NT2/D1 (cell line): ENCODE measurements around the gene FGD5.
"Not testable (repeated sequence)": the region's sequence is repeated elsewhere in the genome, so short reads cannot be mapped to it uniquely, and the experiment has no call there.

ENCODE experiments used
- DNase-seq: peaks from one replicate; pipeline ENCODE4 v3.0.0-alpha.2; 2011; ENCODE audit warnings: low read depth, low spot score
- H3K27me3 ChIP-seq: 2 replicates; pipeline ENCODE4 v1.6.0; 2011; ENCODE audit warnings: mild to moderate bottlenecking; ENCODE audit not compliant: insufficient read length, insufficient read depth
- H3K36me3 ChIP-seq: 2 replicates; pipeline ENCODE4 v1.6.1; 2011; ENCODE audit warnings: mild to moderate bottlenecking, low read length, mixed read lengths; ENCODE audit not compliant: insufficient read depth, insufficient read length
- H3K4me1 ChIP-seq: 2 replicates; pipeline ENCODE4 v1.5.1; 2011; ENCODE audit not compliant: insufficient read depth, insufficient read length
- H3K4me3 ChIP-seq: 2 replicates; pipeline ENCODE4 v1.5.1; 2011; ENCODE audit warnings: low read depth; ENCODE audit not compliant: insufficient read length
- H3K9ac ChIP-seq: 2 replicates; pipeline ENCODE4 v1.6.0; 2011; ENCODE audit warnings: low read depth; ENCODE audit not compliant: insufficient read length
- H3K9me3 ChIP-seq: 2 replicates; pipeline ENCODE4 v1.5.1; 2011; ENCODE audit warnings: mild to moderate bottlenecking, low read length; ENCODE audit not compliant: insufficient read depth
- SUZ12 ChIP-seq: IDR thresholded peaks from 2 replicates; pipeline ENCODE4 v1.6.1; 2011; ENCODE audit not compliant: insufficient read length, insufficient read depth; ENCODE audit errors: extremely low read depth
- YY1 ChIP-seq: IDR thresholded peaks from 2 replicates; pipeline ENCODE4 v1.6.1; 2011; ENCODE audit not compliant: insufficient read length, insufficient read depth
- ZNF274 ChIP-seq: IDR thresholded peaks from 2 replicates; pipeline ENCODE4 v1.6.1; 2011; ENCODE audit warnings: mild to moderate bottlenecking, low read depth, low read length

Gene FGD5

DNA sequence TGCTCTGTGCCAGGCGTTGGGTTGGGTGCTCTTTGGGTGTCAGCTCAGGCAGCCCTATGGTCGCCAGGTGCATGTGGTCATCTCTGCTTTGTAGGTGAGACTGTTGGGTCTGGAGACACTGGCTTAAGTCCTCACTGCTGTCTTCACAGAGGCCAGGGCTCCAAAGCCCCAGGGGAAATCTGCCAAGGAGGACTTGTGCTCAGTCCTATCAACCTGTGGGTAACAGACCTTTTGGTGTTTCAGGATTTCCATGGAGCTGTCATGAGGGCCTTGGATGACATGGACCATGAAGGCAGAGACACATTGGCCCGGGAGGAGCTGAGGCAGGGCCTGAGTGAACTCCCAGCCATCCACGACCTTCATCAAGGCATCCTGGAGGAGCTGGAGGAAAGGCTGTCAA lies 78.5 kb downstream of the FGD5 start:
- H3K4me1 ChIP-seq, result peaks cover 15% of the 10 kb centered on the region
- no peaks in the 10 kb centered on the region for H3K27me3 ChIP-seq
- H3K9ac ChIP-seq, result no peak overlapping the region
- H3K9me3 ChIP-seq, result no peaks in the 10 kb centered on the region
- H3K4me3 ChIP-seq, result no peak overlapping the region
- no peak for TF ChIP-seq SUZ12
- TF ChIP-seq ZNF274, result no peak
- no peak for TF ChIP-seq YY1
- DNase-seq, result no peak
- peaks cover 37% of the 10 kb centered on the region for H3K36me3 ChIP-seq

DNA sequence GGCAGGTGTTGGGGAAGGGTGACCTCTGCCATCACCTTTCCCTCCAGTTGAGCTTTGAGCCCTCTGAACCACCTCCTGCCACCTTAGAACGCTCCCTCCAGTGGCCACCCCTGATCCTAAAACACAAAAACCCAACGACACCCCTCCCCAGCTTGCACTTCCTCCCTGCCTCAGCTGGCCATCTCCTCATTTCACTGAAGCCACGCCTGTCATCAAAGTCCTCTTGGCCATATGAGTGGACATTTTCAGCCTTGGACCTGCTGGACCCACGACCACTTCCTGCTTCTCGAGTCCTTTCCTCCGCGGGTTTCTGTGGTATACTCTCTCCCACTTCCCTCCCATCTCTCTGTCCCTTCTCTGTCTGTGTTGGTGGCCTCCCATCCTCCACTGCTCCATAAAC lies 80.2 kb downstream of the FGD5 start:
- Histone ChIP-seq H3K27me3 (no peaks in the 10 kb centered on the region), H3K9ac (no peak overlapping the region), H3K36me3 (peaks cover 45% of the 10 kb centered on the region), H3K4me3 (no peak overlapping the region), H3K4me1 (peaks cover 15% of the 10 kb centered on the region), H3K9me3 (no peaks in the 10 kb centered on the region)
- TF ChIP-seq YY1 (no peak), ZNF274 (no peak), SUZ12 (no peak)
- no peak for DNase-seq

DNA sequence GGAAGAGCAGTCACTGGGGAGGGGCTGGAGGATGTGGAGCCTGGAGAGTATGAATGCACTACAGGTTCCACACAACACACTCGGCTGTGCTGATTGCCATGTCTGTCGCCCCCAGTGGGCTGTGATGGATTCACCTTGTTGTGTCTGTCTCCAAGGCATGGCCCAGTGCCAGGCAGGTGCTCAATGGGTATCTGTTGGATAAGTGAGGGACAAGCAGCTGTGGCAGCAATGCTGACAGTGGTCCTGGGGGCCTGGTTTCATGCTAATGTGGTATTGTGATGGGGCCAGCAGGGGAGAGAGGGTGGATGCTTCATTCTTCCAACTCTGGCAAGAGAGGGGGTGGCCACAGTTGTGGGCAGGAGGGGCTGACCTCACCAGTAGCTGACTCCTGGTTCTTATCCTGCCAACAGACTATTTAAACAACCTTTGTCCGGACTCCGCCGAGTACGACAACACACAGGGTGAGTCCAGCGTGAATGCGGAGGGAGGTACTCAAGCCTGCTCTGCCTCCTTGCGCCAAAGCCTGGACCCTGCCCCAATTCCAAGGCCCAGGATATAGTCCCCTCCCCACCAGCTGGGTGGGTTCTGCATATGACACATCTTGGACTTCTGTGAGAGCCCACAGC lies 81.3 kb downstream of the FGD5 start:
- peaks cover 15% of the 10 kb centered on the region for H3K4me1 ChIP-seq

DNA sequence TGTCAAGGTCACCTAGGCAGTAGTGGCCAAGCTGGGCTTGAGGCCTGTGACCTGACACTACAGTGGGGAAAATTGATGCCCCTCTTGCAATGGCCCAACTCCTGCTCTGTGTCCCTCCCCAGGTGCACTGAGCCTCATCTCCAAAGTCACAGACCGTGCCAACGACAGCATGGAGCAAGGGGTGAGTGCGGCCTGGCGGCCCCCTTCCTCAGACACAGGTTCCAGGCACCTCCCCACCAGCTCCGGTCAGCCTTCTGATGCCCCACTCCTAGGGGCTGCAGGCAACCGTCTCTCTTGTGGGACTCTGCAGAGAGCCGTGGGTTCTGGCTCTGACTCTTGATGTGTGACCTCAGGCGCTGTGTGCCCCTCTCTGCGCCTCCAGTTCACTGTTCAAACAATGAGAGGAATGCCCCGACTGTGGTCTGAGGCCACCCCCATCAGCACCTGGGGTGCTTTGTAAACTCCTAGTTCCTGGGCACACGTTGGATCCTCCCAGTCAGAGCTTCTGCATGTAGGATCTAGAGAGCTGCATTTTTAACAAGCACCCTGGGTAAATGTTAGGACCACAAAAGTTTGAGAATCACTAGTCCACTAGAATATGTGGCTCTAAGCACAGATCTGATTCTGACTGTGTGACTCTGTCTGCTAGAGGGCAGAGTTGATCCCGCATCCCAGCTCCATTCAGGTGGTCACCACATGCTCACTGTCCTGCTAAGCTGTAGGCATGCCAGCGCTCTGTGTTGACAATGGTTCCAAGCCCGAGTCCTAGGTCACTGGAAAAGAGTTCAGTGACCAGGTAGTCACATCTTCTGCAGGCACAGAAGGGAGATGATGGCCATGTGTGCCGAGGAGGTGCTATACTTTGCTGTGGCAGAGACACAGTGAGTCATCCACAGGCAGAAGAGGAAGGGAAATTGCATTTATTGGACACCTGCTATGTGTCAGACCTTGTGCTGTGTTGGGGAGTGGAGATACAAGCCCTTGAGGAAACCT lies 82.4 kb downstream of the FGD5 start:
- H3K27me3 ChIP-seq, result no peaks in the 10 kb centered on the region
- no peak overlapping the region for H3K9ac ChIP-seq
- TF ChIP-seq SUZ12 (no peak), YY1 (no peak), ZNF274 (no peak)
- no peak overlapping the region for H3K4me3 ChIP-seq
- 0 out of 2 replicates have a peak, but pooled peaks cover 10% of the 10 kb centered on the region for H3K9me3 ChIP-seq
- peaks cover 15% of the 10 kb centered on the region for H3K4me1 ChIP-seq
- DNase-seq, result no peak
- H3K36me3 ChIP-seq, result peaks cover 49% of the 10 kb centered on the region

More for the DNA sequence above, 81.3 kb downstream of the FGD5 start:
- Histone ChIP-seq H3K4me3 (no peak overlapping the region), H3K27me3 (no peaks in the 10 kb centered on the region), H3K36me3 (peaks cover 47% of the 10 kb centered on the region), H3K9me3 (0 out of 2 replicates have a peak, but pooled peaks cover 3% of the 10 kb centered on the region), H3K9ac (no peak overlapping the region)
- TF ChIP-seq YY1, result no peak
- no peak for TF ChIP-seq ZNF274
- TF ChIP-seq SUZ12, result no peak
- DNase-seq, result peak; percentile 36

DNA sequence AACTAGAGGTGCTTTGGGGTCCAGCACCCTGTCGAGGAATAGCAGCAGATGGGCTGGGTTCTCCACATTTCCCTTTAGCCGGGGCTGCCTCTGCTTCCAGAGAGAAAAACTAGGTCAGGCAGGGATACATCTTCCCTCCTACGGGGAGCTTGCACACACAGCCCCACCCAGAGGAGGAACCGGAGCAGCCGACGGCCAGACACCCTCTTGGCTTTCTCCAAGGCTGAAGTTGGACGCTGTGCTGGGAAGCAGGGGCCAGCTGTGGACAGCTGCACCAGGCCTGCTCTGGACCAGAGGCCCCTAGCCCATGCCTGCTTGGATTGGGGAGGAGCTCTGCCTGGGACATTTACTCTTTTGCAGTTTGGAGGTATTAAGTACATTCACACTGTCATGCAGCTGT lies 84.0 kb downstream of the FGD5 start:
- Histone ChIP-seq H3K9ac (no peak overlapping the region), H3K9me3 (0 out of 2 replicates have a peak, but pooled peaks cover 10% of the 10 kb centered on the region), H3K27me3 (no peaks in the 10 kb centered on the region), H3K4me3 (no peak overlapping the region), H3K36me3 (peaks cover 54% of the 10 kb centered on the region), H3K4me1 (peaks cover 17% of the 10 kb centered on the region)
- no peak for TF ChIP-seq ZNF274
- no peak for TF ChIP-seq YY1
- no peak for TF ChIP-seq SUZ12
- DNase-seq, result no peak

DNA sequence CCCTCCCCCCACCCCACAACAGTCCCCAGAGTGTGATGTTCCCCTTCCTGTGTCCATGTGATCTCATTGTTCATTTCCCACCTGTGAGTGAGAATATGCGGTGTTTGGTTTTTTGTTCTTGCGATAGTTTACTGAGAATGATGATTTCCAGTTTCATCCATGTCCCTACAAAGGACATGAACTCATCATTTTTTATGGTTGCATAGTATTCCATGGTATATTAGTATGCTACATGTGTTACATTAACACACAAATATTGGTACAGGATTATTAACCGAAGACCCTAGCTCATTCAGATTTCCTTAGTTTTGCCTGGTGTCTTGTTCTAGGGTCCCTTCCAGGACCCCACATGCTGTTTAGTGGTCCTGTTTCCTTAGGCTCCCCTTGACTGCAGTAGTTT lies 84.7 kb downstream of the FGD5 start:
- not testable (repeated sequence) for H3K4me3 ChIP-seq, H3K9ac ChIP-seq, DNase-seq, H3K27me3 ChIP-seq
- H3K4me1 ChIP-seq, result peaks cover 15% of the 10 kb centered on the region
- H3K9me3 ChIP-seq, result 0 out of 2 replicates have a peak, but pooled peaks cover 10% of the 10 kb centered on the region
- peaks cover 47% of the 10 kb centered on the region for H3K36me3 ChIP-seq

DNA sequence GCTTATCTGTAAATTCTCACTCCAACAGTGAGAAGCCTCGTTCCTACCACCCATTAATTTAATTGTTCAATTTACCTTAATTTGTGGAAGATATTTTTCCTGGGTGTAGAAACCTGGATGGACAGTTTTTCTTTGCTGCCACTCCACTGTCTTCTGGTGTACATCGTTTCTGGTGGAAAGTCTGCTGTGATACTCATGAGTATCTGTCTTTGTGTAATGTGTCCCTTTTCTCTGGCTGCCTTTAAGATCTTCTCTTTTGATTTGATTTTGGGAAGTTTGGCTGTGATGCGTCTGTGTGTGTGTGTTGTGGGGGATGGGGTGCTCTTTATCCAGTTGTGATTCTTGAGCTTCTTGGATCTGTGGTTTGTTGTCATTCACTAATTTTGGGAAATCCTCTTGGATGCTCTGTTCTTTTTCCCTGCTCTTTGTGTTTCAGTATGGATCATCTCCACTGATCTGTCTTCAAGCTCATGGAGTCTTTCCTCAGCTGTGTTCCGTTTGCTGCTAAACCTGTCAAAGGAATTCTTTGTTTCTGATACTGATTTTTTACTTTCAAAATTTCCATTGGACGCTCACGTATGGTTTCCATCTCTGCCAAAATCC lies 86.4 kb downstream of the FGD5 start:
- Histone ChIP-seq H3K9me3 (0 out of 2 replicates have a peak, but pooled peaks cover 10% of the 10 kb centered on the region), H3K4me1 (peaks cover 6% of the 10 kb centered on the region), H3K27me3 (no peaks in the 10 kb centered on the region), H3K4me3 (no peak overlapping the region), H3K36me3 (peaks cover 35% of the 10 kb centered on the region), H3K9ac (no peak overlapping the region)
- TF ChIP-seq SUZ12, result no peak
- no peak for TF ChIP-seq YY1
- DNase-seq, result no peak
